Cerebellar nuclear complex (tissue), 1 donor: ENCODE data around the gene JAKMIP3.

Source experiments
- DNase-seq, 2 experiments: peaks; one replicate each; lab custom pipeline; 2025; lab: John Stamatoyannopoulos, UW

The JAKMIP3 gene

DNA sequence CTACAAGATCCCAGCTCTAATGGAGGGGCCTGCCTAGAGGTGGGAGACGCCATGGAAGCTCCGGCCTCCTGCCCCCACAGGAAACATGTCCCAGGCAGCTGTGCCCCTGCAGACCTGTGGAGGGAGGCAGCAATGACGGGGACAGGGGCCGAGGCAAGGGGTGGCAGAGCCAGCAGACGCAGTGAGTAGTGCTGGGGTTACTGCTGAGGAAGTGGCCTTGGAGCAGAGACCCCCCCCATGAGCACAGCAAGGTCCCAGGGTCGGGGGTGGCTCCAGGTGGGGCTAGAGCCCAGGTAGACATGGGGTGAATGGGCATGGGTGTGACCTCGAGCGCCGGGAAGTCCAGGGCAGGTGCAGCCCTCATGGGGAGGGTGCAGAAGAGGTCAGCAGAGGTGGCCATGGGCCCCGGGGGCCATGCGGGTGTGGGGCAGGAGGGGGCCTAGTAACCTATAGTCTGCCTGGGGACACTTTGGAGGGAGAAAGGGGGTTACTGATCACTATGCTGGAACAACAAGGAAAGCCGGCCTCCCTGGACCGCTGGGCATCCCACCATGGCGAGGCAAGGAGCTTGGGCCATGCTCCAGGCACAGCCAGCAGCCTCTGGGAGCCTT lies 45.5 kb downstream of the JAKMIP3 start:
- DNase-seq = no peak

DNA sequence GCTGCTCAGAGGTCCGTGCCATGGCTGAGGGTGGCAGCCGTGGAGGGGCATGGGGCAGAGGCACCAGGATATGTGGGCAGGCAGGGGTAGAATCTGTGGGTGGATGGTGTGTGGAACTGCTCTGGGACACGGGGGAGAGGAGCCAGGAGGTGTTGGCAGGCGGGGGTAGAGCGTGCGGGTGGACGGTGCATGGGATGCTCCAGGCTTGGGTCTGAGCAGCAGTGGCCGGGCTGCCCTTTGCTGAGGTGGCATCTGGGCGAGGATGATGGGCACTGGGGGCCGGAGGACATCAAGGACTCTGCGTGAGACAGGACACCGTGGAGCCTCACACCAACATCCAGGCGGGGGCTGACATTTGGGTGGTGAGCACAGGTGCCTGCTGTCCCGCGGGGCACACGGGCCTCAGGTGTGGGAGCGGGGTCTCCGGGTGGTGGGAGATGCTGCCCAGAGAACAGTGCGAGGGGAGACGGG lies 46.2 kb downstream of the JAKMIP3 start:
- no peak for DNase-seq

- no peak for DNase-seq
Measured at GRCh38 chr10:132112611-132113010, 46.9 kb downstream of the JAKMIP3 start.

DNA sequence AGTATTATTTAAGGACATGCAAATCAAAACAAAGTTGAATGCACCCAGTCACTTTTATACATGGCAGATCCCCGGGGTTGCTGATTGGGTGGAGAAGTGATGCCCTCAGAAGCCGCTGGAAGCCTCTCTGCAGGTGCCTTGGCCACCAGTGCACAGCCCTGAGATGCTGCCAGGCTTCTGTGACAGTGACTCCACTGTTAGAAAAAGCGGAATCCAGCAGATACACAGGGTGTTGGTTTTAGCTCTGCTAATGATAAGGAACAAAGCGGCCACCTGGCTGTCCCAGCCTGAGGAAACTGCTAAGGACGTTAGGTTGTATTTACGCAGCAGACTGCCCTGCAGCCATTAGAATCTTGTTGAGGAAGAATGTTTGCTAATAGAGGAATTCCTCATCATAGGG lies 47.5 kb downstream of the JAKMIP3 start:
- DNase-seq = peak; percentile 4 to 49

DNA sequence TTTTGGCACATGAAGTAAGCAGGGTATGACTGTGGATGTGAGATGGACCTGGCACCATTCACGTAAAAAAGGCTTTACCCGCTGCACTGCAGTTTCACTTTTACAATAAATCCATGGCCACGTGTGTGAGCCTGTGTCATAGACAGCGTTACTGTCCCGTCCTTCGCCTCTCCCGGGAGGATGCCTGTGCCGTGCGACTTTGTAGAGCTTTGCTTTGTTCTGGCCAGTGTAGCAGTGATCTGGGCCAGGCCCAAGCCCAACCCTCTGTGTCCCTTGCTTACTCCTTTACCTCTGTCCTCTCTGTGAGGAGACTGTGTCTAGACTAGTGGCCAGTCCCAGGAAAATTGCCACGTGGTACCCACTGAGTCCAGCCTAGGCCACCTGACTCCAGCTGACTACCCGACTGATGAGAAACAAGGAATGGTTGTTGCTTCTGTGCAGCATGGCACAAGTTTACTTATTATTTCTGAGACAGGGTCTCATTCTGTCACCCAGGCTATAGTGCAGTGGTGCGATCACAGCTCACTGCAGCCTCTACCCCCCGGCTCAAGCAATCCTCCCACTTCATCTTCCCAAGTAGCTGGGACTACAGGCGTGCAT lies 48.1 kb downstream of the JAKMIP3 start:
- DNase-seq = no peak

DNA sequence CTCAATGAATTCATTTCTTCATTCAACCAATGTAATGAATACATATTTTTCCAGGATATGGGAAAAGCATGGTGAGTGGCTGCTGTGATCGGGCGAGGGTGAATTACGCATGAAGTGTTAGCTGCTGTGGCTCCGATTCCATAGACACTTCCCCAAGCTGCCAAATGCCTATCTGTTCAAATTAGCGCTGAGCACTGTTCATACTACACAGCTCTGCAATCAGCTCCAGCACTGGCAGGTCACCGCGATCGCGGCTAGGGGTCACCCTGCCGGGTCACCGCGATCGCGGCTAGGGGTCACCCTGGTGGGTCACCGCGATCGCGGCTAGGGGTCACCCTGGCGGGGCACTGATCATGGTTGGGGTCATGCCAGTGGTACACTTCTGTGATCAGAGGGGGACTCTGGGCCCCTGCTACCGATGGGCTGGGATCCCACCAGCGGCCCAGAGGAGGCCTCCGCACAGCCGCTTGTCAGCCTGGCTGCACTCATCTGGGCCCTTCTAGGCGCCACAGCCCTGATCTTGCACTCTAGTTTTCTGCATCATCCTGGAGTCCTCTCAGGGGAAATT lies 49.3 kb downstream of the JAKMIP3 start:
- no peak for DNase-seq
